ENCODE results near the gene NDUFV1. TPM values are rescaled to one million over a fixed set of nuclear protein-coding genes. Genes with fewer than 3 reads are reported as not detected.

Gene NDUFV1
- total RNA-seq, 1 donor from 2014 or later = 180 TPM

GRCh38 chr11:67640758-67641337 is 34.1 kb downstream of the NDUFV1 start:
- H3K27ac Mint-ChIP-seq = no peak overlapping the region
- no peak for DNase-seq (ENCODE audit: low spot score in 2 of 2, unreplicated experiment in 2 of 2)
- TF ChIP-seq CTCF (IDR thresholded peaks at IDR 0.05; ENCODE audit: unreplicated experiment) = no peak
- peaks cover 26% of the 10 kb centered on the region for H3K27me3 Mint-ChIP-seq (ENCODE audit: low read depth)
- no peaks in the 10 kb centered on the region for H3K36me3 Mint-ChIP-seq
- no peak overlapping the region for H3K4me3 Mint-ChIP-seq
- no peaks in the 10 kb centered on the region for H3K4me1 Mint-ChIP-seq
- H3K9me3 Mint-ChIP-seq = no peaks in the 10 kb centered on the region

GRCh38 chr11:67641338-67642172 is 34.8 kb downstream of the NDUFV1 start:
- Mint-ChIP-seq H3K4me3 (no peak overlapping the region), H3K4me1 (no peaks in the 10 kb centered on the region), H3K27me3 (ENCODE audit: low read depth) (peaks cover 30% of the 10 kb centered on the region), H3K36me3 (no peaks in the 10 kb centered on the region), H3K27ac (no peak overlapping the region), H3K9me3 (no peaks in the 10 kb centered on the region)
- TF ChIP-seq CTCF (IDR thresholded peaks at IDR 0.05; ENCODE audit: unreplicated experiment) = no peak
- no peak for DNase-seq (ENCODE audit: low spot score in 2 of 2, unreplicated experiment in 2 of 2)

- Mint-ChIP-seq H3K36me3 (no peaks in the 10 kb centered on the region), H3K27ac (no peak overlapping the region), H3K4me1 (no peaks in the 10 kb centered on the region), H3K27me3 (ENCODE audit: low read depth) (peaks cover 36% of the 10 kb centered on the region), H3K9me3 (no peaks in the 10 kb centered on the region), H3K4me3 (no peak overlapping the region)
- DNase-seq (ENCODE audit: low spot score in 2 of 2, unreplicated experiment in 2 of 2) = no peak
- no peak for TF ChIP-seq CTCF (IDR thresholded peaks at IDR 0.05; ENCODE audit: unreplicated experiment)
Measured at GRCh38 chr11:67642173-67643120, 35.7 kb downstream of the NDUFV1 start.

GRCh38 chr11:67644042-67644441 is 37.3 kb downstream of the NDUFV1 start:
- Mint-ChIP-seq H3K36me3 (no peaks in the 10 kb centered on the region), H3K27ac (no peak overlapping the region), H3K4me1 (no peaks in the 10 kb centered on the region), H3K9me3 (no peaks in the 10 kb centered on the region), H3K4me3 (no peak overlapping the region), H3K27me3 (ENCODE audit: low read depth) (peaks cover 45% of the 10 kb centered on the region)
- no peak for DNase-seq (ENCODE audit: low spot score in 2 of 2, unreplicated experiment in 2 of 2)
- no peak for TF ChIP-seq CTCF (IDR thresholded peaks at IDR 0.05; ENCODE audit: unreplicated experiment)

- Mint-ChIP-seq H3K4me1 (no peaks in the 10 kb centered on the region), H3K36me3 (no peaks in the 10 kb centered on the region), H3K4me3 (no peak overlapping the region), H3K27ac (no peak overlapping the region), H3K9me3 (no peaks in the 10 kb centered on the region), H3K27me3 (ENCODE audit: low read depth) (peaks cover 49% of the 10 kb centered on the region)
- no peak for TF ChIP-seq CTCF (IDR thresholded peaks at IDR 0.05; ENCODE audit: unreplicated experiment)
- DNase-seq (ENCODE audit: low spot score in 2 of 2, unreplicated experiment in 2 of 2) = no peak
Measured at GRCh38 chr11:67644472-67645418, 38.0 kb downstream of the NDUFV1 start.
